AG04450 (cell line): Measurements from ENCODE around the gene CMSS1. TPM values are rescaled to one million over a fixed set of nuclear protein-coding genes. Genes with fewer than 3 reads are reported as not detected.

Source experiments
- CTCF ChIA-PET: fragments of 300-600, 350-600 bp; formaldehyde crosslinking; extraction: SDS; loops from one replicate; lab custom pipeline; 2022; ENCODE audit warnings: antibody characterized with exemption, inconsistent platforms; lab: Charles Lee
- POLR2A ChIA-PET: fragments of 350-600 bp; formaldehyde crosslinking; extraction: SDS; loops from one replicate; lab custom pipeline; 2021; ENCODE audit warnings: antibody characterized with exemption, inconsistent platforms; lab: Yijun Ruan, JAX
- DNase-seq: peaks from one replicate; pipeline ENCODE4 v3.0.0-alpha.2; 2011; ENCODE audit warnings: low read depth, low spot score
- H3K27ac ChIP-seq: one replicate; pipeline ENCODE4 v1.5.1; 2012; ENCODE audit warnings: low read depth, low read length, control low read depth
- H3K27me3 ChIP-seq: one replicate; pipeline ENCODE4 v1.6.0; 2012; ENCODE audit warnings: low read length; ENCODE audit not compliant: control insufficient read depth, insufficient read depth
- H3K4me3 ChIP-seq: 2 replicates; pipeline ENCODE4 v1.5.1; 2011; ENCODE audit warnings: mild to moderate bottlenecking, low read depth, low read length, control low read depth
- H3K9me3 ChIP-seq: 2 replicates; pipeline ENCODE4 v1.5.1; 2012; ENCODE audit warnings: low read length; ENCODE audit not compliant: control insufficient read depth, insufficient read depth
- polyA plus RNA-seq: library from polyadenylated mRNA; depleted of rRNA; stranded (reverse); fragments of >200 nt; gene quantifications from 2 replicates; pipeline ENCODE4 v1.2.3, GENCODE V29; 2011
- TF ChIP-seq, protein P1 (sequence below): IDR thresholded peaks from 2 replicates; pipeline ENCODE4 v1.5.1; 2011; ENCODE audit warnings: low read depth, low read length, control low read depth, inconsistent platforms

The CMSS1 gene
- polyA plus RNA-seq, 1 experiment: 15.7 TPM

GRCh38 chr3:99891610-99892285, 74.1 kb downstream of the CMSS1 start:
- H3K4me3 ChIP-seq: no peak overlapping the region
- no peak overlapping the region for H3K27ac ChIP-seq
- TF ChIP-seq, protein P1, sequence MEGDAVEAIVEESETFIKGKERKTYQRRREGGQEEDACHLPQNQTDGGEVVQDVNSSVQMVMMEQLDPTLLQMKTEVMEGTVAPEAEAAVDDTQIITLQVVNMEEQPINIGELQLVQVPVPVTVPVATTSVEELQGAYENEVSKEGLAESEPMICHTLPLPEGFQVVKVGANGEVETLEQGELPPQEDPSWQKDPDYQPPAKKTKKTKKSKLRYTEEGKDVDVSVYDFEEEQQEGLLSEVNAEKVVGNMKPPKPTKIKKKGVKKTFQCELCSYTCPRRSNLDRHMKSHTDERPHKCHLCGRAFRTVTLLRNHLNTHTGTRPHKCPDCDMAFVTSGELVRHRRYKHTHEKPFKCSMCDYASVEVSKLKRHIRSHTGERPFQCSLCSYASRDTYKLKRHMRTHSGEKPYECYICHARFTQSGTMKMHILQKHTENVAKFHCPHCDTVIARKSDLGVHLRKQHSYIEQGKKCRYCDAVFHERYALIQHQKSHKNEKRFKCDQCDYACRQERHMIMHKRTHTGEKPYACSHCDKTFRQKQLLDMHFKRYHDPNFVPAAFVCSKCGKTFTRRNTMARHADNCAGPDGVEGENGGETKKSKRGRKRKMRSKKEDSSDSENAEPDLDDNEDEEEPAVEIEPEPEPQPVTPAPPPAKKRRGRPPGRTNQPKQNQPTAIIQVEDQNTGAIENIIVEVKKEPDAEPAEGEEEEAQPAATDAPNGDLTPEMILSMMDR: no peak
- DNase-seq: no peak
- H3K9me3 ChIP-seq: no peaks in the 10 kb centered on the region
- ChIA-PET POLR2A (interaction anchor here (1.2 kb wide), 1 partner anchor 93 kb away, joined by 3 read pairs; no protein-coding TSS in a partner anchor), CTCF (interaction anchor here (0.6 to 1.6 kb wide), 3 partner anchors 16 to 1682 kb away, joined by 4 to 5 read pairs (median 5); partner anchors contain the start of gene PCNP)
- H3K27me3 ChIP-seq: no peaks in the 10 kb centered on the region

DNA sequence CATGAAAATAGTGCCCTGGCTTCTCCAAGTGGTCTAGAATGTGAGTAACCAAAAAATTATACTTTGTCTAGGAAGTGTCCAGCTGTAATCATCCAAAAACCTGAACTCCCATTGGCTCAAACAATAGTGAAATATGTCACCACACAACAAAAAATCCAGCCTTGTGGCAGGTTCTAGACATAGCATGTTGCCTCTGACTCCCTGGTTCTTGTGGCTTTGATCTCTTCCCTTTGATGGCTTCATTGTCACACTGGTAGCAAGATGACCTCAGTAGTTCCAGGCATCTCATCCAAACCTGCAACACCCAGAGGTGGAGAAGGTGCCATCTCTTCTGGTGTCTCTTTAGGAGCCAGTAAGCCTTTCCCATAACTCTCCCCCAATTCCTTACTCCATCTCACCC, 74.7 kb downstream of the CMSS1 start:
- H3K9me3 ChIP-seq: no peaks in the 10 kb centered on the region
- ChIA-PET CTCF (interaction anchor here (1.2 to 1.6 kb wide), 2 partner anchors 17 to 362 kb away, joined by 4 to 5 read pairs; no protein-coding TSS in a partner anchor), POLR2A (interaction anchor here (1.2 kb wide), 1 partner anchor 92 kb away, joined by 3 read pairs; no protein-coding TSS in a partner anchor)
- no peak overlapping the region for H3K4me3 ChIP-seq
- H3K27ac ChIP-seq: no peak overlapping the region
- DNase-seq: no peak
- H3K27me3 ChIP-seq: no peaks in the 10 kb centered on the region
- TF ChIP-seq, protein P1: no peak

DNA sequence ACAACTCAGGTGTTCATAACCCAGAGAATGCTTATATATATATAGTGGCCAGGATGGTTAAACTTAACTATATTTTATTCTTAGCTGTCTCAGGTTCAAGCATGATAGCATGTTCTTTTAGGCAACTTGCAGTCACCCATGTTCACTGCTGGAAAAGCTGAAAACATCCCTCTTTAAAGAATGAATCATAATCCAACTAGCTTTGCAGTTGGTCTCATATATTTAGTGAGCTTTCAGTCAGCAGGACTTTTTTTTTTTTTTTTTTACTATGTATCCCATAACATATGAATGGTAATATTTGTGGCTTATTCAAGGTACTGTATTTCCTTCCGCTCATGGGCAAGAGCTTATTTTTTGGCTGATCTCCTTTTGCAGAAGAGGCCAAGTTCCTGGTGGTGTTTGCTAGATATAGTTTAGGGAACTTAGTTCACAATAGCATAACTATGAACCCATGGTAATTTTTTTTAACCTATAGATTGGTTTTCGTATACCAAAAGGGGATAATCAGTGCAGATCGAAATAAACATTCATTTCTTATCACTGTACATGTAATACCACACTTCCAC, 77.6 kb downstream of the CMSS1 start:
- H3K4me3 ChIP-seq: no peak overlapping the region
- ChIA-PET POLR2A (interaction anchor here (0.5 to 0.6 kb wide), 2 partner anchors 19 to 51 kb away, joined by 3 read pairs; no protein-coding TSS in a partner anchor), CTCF (no interaction called here)
- no peak for DNase-seq
- no peak overlapping the region for H3K27ac ChIP-seq
- TF ChIP-seq, protein P1: no peak
- no peaks in the 10 kb centered on the region for H3K27me3 ChIP-seq
- H3K9me3 ChIP-seq: no peaks in the 10 kb centered on the region

GRCh38 chr3:99895703-99896441, 78.2 kb downstream of the CMSS1 start:
- no peaks in the 10 kb centered on the region for H3K9me3 ChIP-seq
- H3K4me3 ChIP-seq: no peak overlapping the region
- no peaks in the 10 kb centered on the region for H3K27me3 ChIP-seq
- DNase-seq: peak; percentile 62
- POLR2A ChIA-PET: interaction anchor here (0.5 kb wide), 1 partner anchor 52 kb away, joined by 3 read pairs; no protein-coding TSS in a partner anchor
- H3K27ac ChIP-seq: peak overlapping the region; percentile 68
- TF ChIP-seq, protein P1: no peak
- CTCF ChIA-PET: interaction anchor here (0.6 kb wide), 1 partner anchor 985 kb away, joined by 6 read pairs; no protein-coding TSS in a partner anchor
